OCI-LY1 (cell line): ENCODE measurements around the gene ISX.

Experiments used
- H2AFZ ChIP-seq: fragments of 200-600 bp; sonication (generic), shearing (Covaris generic); 2 replicates; pipeline ENCODE4 v1.6.0; 2014; ENCODE audit warnings: antibody characterized with exemption, mild to moderate bottlenecking, low read length
- H3F3A ChIP-seq: fragments of 200-600 bp; sonication (generic), shearing (Covaris generic); 2 replicates; pipeline ENCODE4 v1.6.0; 2014; ENCODE audit warnings: mild to moderate bottlenecking, antibody characterized with exemption, low read length, moderate library complexity; ENCODE audit not compliant: insufficient read depth
- H3K27ac ChIP-seq: fragments of 200-600 bp; sonication (generic); 2 replicates; pipeline ENCODE4 v1.5.1; 2014; ENCODE audit warnings: low read length, mixed run types, mild to moderate bottlenecking, low read depth; ENCODE audit not compliant: poor library complexity, severe bottlenecking
- H3K27me3 ChIP-seq: fragments of 200-600 bp; sonication (generic); 2 replicates; pipeline ENCODE4 v1.6.0; 2014; ENCODE audit warnings: antibody characterized with exemption, mild to moderate bottlenecking, low read length, moderate library complexity; ENCODE audit not compliant: insufficient read depth
- H3K36me3 ChIP-seq: fragments of 200-600 bp; sonication (generic); 2 replicates; pipeline ENCODE4 v1.6.1; 2014; ENCODE audit warnings: mild to moderate bottlenecking, antibody characterized with exemption, low read length, moderate library complexity, mixed read lengths; ENCODE audit not compliant: insufficient read depth
- H3K4me1 ChIP-seq: fragments of 200-600 bp; sonication (generic); 2 replicates; pipeline ENCODE4 v1.5.1; 2014; ENCODE audit warnings: mild to moderate bottlenecking, low read length, moderate library complexity; ENCODE audit not compliant: insufficient read depth, severe bottlenecking
- H3K4me2 ChIP-seq: fragments of 200-600 bp; sonication (generic), shearing (Covaris generic); 2 replicates; pipeline ENCODE4 v1.6.1; 2014; ENCODE audit warnings: low read length
- H3K4me3 ChIP-seq: fragments of 200-600 bp; sonication (generic); 2 replicates; pipeline ENCODE4 v1.5.1; 2014; ENCODE audit warnings: low read length, low read depth, mild to moderate bottlenecking, mixed read lengths; ENCODE audit not compliant: poor library complexity, severe bottlenecking
- H3K79me2 ChIP-seq: fragments of 200-600 bp; shearing (Covaris generic); 2 replicates; pipeline ENCODE4 v1.6.1; 2016; ENCODE audit warnings: mixed run types, low read length, mixed read lengths; ENCODE audit not compliant: insufficient read depth
- H3K9ac ChIP-seq: fragments of 200-600 bp; sonication (generic), shearing (Covaris generic); 2 replicates; pipeline ENCODE4 v1.6.1; 2014; ENCODE audit warnings: mild to moderate bottlenecking, low read length, mixed read lengths
- H3K9me2 ChIP-seq: fragments of 200-600 bp; sonication (generic), shearing (Covaris generic); 2 replicates; pipeline ENCODE4 v1.6.1; 2014; ENCODE audit warnings: low read depth, mild to moderate bottlenecking, low read length, mixed read lengths
- H3K9me3 ChIP-seq: fragments of 200-600 bp; shearing (Covaris generic); 2 replicates; pipeline ENCODE4 v1.6.1; 2014; ENCODE audit warnings: low read length, mixed read lengths
- H4K20me1 ChIP-seq: fragments of 200-600 bp; sonication (generic), shearing (Covaris generic); 2 replicates; pipeline ENCODE4 v1.6.0; 2016; ENCODE audit warnings: mild to moderate bottlenecking, low read length; ENCODE audit not compliant: insufficient read depth
- CTCF ChIP-seq: fragments of 200-600 bp; sonication (generic), shearing (Covaris generic); IDR thresholded peaks from 2 replicates; pipeline ENCODE4 v1.5.1; 2017; ENCODE audit warnings: mild to moderate bottlenecking, antibody characterized with exemption, low read length, moderate library complexity, mixed read lengths
- EZH2 ChIP-seq: fragments of 200-600 bp; sonication (generic), shearing (Covaris generic); IDR thresholded peaks from 2 replicates; pipeline ENCODE4 v1.8.0; 2017; ENCODE audit warnings: borderline replicate concordance, mixed run types, mild to moderate bottlenecking, antibody characterized with exemption, low read length, moderate library complexity, mixed read lengths

The ISX gene

GRCh38 chr22:35066768-35067167, 810 bp downstream of the ISX start:
- Histone ChIP-seq H2AFZ (no peak overlapping the region), H3K9me2 (no peaks in the 10 kb centered on the region), H3K9me3 (no peaks in the 10 kb centered on the region), H3K27ac (no peak overlapping the region), H3K4me3 (no peak overlapping the region), H3K9ac (no peak overlapping the region), H3F3A (no peaks in the 10 kb centered on the region), H3K36me3 (no peaks in the 10 kb centered on the region), H3K27me3 (no peaks in the 10 kb centered on the region), H3K4me2 (no peak overlapping the region), H4K20me1 (no peaks in the 10 kb centered on the region), H3K4me1 (no peaks in the 10 kb centered on the region), H3K79me2 (no peaks in the 10 kb centered on the region)
- no peak for TF ChIP-seq CTCF
- no peak for TF ChIP-seq EZH2

GRCh38 chr22:35069541-35069940, 3.6 kb downstream of the ISX start:
- H3K9ac ChIP-seq, result no peak overlapping the region
- H2AFZ ChIP-seq, result no peak overlapping the region
- H3K27me3 ChIP-seq, result no peaks in the 10 kb centered on the region
- H3K4me2 ChIP-seq, result no peak overlapping the region
- no peaks in the 10 kb centered on the region for H4K20me1 ChIP-seq
- H3K4me3 ChIP-seq, result no peak overlapping the region
- H3K36me3 ChIP-seq, result no peaks in the 10 kb centered on the region
- H3K27ac ChIP-seq, result no peak overlapping the region
- no peaks in the 10 kb centered on the region for H3K9me2 ChIP-seq
- no peaks in the 10 kb centered on the region for H3F3A ChIP-seq
- no peaks in the 10 kb centered on the region for H3K79me2 ChIP-seq
- TF ChIP-seq EZH2 (no peak), CTCF (no peak)
- no peaks in the 10 kb centered on the region for H3K4me1 ChIP-seq
- no peaks in the 10 kb centered on the region for H3K9me3 ChIP-seq

GRCh38 chr22:35070451-35071093, 4.6 kb downstream of the ISX start:
- Histone ChIP-seq H3K9me3 (no peaks in the 10 kb centered on the region), H3K27me3 (no peaks in the 10 kb centered on the region), H3K36me3 (no peaks in the 10 kb centered on the region), H3K27ac (no peak overlapping the region), H3K4me1 (no peaks in the 10 kb centered on the region), H2AFZ (no peak overlapping the region), H3K9me2 (no peaks in the 10 kb centered on the region), H3K4me2 (no peak overlapping the region), H3K79me2 (no peaks in the 10 kb centered on the region), H4K20me1 (no peaks in the 10 kb centered on the region), H3F3A (no peaks in the 10 kb centered on the region), H3K9ac (no peak overlapping the region), H3K4me3 (no peak overlapping the region)
- TF ChIP-seq EZH2, result no peak
- TF ChIP-seq CTCF, result no peak
